T-helper 17 cell (primary cell): Measurements from ENCODE around the gene DHX40. TPM values are rescaled to one million over a fixed set of nuclear protein-coding genes. Genes with fewer than 3 reads are reported as not detected.
"Not testable (repeated sequence)": the region's sequence is repeated elsewhere in the genome, so short reads cannot be mapped to it uniquely, and the experiment has no call there.

ENCODE experiments used
- ATAC-seq: fragments of 150-1000 bp; cut with Tn5 transposase; 2 replicates; pipeline ENCODE4 v1.10.0; 2021; ENCODE audit warnings: mild to moderate bottlenecking, moderate library complexity
- DNase-seq, 3 donors: peaks; one replicate each; pipeline versions ENCODE4 v3.0.0 to v3.0.0-alpha.2; 2020 to 2021
- H3K9me3 ChIP-seq: one replicate; pipeline ENCODE4 v1.7.0; 2013; ENCODE audit warnings: low read length, mild to moderate bottlenecking; ENCODE audit not compliant: control insufficient read depth, poor library complexity, severe bottlenecking
- H3K27ac Mint-ChIP-seq: one replicate; pipeline ENCODE4 v1.8.0; 2022; ENCODE audit warnings: mild to moderate bottlenecking, moderate library complexity, mixed read lengths
- H3K27me3 Mint-ChIP-seq: one replicate; pipeline ENCODE4 v1.8.0; 2022; ENCODE audit warnings: mixed read lengths
- H3K36me3 Mint-ChIP-seq: one replicate; pipeline ENCODE4 v1.8.0; 2022; ENCODE audit warnings: low read depth, mixed read lengths
- H3K4me1 Mint-ChIP-seq: one replicate; pipeline ENCODE4 v1.8.0; 2022; ENCODE audit warnings: mild to moderate bottlenecking, mixed read lengths
- H3K4me3 Mint-ChIP-seq: one replicate; pipeline ENCODE4 v1.8.0; 2022; ENCODE audit warnings: mild to moderate bottlenecking, moderate library complexity, mixed read lengths
- total RNA-seq, 4 donors: library from RNA in 2 of 4; stranded (reverse) in 2 of 4; gene quantifications; one replicate each; pipeline ENCODE4 v1.2.3 and lab custom pipeline; 2022 to 2026

The DHX40 gene
- total RNA-seq, 2 donors from 2014 or later = 40.6 to 47.3 TPM

DNA sequence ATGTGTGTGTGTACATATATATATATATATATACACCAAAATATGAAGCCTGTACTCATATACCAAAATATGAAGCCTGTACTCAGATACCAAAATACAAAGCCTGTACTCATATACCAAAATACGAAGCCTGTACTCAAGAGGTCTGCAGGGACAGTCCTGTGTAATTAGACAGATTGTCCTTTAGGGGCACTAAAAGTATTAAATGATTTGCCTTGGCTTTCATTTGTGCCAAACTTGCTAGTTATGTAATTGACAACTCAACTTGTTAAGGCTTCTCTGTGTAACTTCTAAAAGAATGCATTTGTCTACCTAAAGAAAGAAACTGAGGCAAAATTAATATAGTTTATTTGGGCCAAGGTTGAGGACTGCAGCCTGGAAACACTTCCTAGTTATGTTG, 30.8 kb upstream of the DHX40 start:
- Mint-ChIP-seq H3K4me3 (no peak overlapping the region), H3K4me1 (peaks cover 3% of the 10 kb centered on the region), H3K36me3 (peaks cover 2% of the 10 kb centered on the region), H3K27me3 (peaks cover 12% of the 10 kb centered on the region), H3K27ac (no peak overlapping the region)
- ATAC-seq (no peak), DNase-seq (no peak)
- no peaks in the 10 kb centered on the region for H3K9me3 ChIP-seq

DNA sequence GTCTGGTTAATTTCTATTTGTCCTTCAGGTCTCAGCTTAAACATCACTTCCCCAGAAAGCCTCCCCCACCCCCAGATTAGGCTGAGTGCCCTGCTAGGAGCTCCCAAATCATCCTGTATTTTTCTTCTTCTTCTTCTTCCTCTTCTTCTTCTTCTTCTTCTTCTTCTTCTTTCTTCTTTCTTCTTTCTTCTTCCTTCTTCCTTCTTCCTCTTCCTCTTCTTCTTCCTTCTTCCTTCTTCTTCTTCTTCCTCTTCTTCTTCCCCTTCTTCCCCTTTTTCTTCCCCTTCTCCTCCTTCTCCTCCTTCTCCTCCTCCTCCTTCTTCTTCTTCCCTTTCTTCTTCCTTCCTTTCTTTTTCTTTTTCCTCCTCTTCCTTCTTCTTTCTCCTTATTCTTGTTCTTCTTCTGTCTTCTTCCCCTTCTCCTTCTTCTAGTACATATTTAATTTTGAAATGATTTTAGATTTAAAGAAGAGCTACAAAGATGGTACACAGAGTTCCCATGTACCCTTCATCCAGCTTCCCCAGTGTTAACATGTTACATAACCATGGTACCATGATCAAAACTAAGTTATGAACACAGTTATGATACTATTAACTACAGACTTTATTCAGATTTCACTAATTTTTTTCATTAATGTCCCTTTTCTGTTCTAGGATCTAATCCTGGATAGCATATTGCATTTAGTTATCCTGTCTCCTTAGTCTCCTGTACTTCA, 27.1 kb upstream of the DHX40 start:
- Mint-ChIP-seq H3K27ac (no peak overlapping the region), H3K36me3 (peaks cover 2% of the 10 kb centered on the region), H3K27me3 (peaks cover 30% of the 10 kb centered on the region), H3K4me3 (no peak overlapping the region), H3K4me1 (peaks cover 3% of the 10 kb centered on the region)
- no peak for ATAC-seq
- no peak for DNase-seq
- H3K9me3 ChIP-seq = no peaks in the 10 kb centered on the region

DNA sequence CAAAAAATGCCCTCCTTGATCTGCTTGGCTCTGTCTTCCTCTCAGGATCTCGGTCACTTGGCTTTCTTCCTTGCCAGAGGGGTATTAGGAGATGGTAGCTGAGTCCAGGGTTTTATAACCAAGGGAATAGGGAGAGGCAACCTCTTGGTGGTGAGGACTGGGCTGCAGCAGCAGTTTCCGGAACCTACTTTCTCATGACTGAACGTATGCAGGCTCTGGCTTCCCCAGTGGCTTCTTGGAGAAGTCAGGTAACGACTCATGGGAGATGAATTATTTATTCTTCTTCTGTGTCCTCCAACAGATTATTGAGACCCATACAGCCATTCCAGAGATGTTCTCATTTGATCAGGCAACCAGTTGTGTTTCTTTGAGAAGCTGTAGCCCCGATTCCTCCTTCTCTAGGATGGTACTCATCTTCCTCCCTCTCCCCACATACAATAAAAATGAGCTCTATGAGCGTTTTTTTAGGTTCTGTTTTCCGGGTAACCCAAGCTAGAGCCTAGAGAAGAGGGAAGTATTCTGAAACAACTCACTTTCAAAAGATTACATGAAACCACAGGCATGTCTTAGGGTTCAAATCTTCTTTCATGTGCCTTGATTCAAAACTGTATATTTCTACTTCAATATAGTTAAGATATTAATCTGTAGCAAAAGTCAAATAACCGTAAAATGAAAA, 22.3 kb upstream of the DHX40 start:
- ATAC-seq (no peak), DNase-seq (no peak)
- no peaks in the 10 kb centered on the region for H3K36me3 Mint-ChIP-seq
- peaks cover 29% of the 10 kb centered on the region for H3K27me3 Mint-ChIP-seq
- no peaks in the 10 kb centered on the region for H3K4me1 Mint-ChIP-seq
- H3K9me3 ChIP-seq = no peaks in the 10 kb centered on the region
- no peak overlapping the region for H3K27ac Mint-ChIP-seq
- no peak overlapping the region for H3K4me3 Mint-ChIP-seq

DNA sequence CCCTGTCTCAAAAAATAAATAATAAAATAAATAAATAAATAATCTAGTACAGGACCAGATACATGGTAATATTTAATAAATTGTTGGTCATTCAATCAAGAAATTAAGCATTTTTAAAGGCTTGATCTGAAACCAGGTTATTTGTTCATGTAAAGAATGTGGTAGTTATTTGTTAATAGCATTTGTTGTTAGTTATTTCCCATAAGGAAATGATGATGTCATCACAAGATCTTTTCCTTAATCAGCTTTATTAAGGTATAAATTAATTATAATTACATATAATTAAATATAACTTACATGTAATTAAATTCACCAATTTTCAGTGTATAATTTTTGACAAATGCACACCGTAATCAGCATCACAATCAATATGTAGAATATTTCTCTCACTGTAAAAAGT, 19.5 kb upstream of the DHX40 start:
- Mint-ChIP-seq H3K27me3 (peaks cover 28% of the 10 kb centered on the region), H3K27ac (no peak overlapping the region)
- no peak for DNase-seq

DNA sequence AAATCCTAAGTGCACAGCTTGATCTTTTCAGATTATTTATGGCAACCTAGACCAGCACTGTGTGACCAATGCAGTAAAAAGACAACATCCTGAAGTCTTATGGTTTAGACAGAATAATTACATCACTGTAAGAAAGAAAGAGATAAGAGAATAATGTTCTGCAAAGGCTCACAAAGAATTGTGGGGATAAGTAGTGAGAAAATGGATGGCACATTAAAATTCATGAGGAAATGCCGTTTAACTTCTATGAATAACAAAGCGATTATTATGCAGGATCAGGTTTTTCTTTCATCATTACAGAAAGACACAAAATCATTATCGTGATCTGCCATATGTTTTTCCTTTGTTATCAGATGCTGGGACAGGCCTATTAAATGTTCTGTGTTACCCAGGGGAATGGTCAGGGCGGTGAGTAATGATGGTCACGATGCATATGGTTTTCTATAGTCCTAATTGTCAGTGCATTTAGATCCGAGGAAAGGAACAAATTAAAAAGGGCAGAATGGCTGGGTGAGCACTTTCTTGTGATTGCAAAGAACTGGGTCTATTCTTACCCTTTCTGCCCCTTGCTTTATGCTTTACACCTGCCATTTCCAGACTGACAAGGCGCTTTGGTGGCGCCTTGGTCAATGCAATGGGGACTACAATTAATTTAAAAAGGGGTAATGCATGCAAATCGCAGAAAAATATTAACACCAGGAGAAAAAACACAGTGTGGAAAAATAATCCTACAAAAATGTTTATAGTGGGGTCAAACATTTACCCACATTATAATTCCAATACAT, 18.1 kb upstream of the DHX40 start:
- Mint-ChIP-seq H3K27ac (no peak overlapping the region), H3K27me3 (peaks cover 15% of the 10 kb centered on the region), H3K36me3 (no peaks in the 10 kb centered on the region), H3K4me3 (no peak overlapping the region), H3K4me1 (no peaks in the 10 kb centered on the region)
- ATAC-seq (no peak), DNase-seq (no peak)
- no peaks in the 10 kb centered on the region for H3K9me3 ChIP-seq

More for the DNA sequence above, 19.5 kb upstream of the DHX40 start:
- ATAC-seq = no peak
- H3K9me3 ChIP-seq = no peaks in the 10 kb centered on the region
- H3K4me1 Mint-ChIP-seq = no peaks in the 10 kb centered on the region
- H3K4me3 Mint-ChIP-seq = no peak overlapping the region
- no peaks in the 10 kb centered on the region for H3K36me3 Mint-ChIP-seq

DNA sequence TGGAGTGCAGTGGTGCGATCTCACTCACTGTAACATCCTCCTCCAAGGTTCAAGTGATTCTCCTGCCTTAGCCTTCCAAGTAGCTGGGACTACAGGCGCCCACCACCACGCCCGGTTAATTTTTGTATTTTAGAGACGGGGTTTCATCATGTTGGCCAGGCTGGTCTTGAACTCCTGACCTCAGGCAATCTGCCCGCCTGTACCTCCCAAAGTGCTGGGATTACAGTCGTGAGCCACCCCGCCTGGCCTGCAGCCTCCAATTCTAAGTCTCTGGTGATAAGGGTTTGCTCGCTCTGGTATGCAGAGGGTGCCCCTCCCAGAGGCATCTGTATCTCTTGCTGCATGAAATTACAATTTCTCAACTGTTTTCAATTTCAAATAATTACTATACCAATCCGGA, 16.4 kb upstream of the DHX40 start:
- DNase-seq, H3K27me3 Mint-ChIP-seq, H3K4me1 Mint-ChIP-seq, H3K9me3 ChIP-seq, ATAC-seq, H3K27ac Mint-ChIP-seq, H3K36me3 Mint-ChIP-seq, H3K4me3 Mint-ChIP-seq: not testable (repeated sequence)

DNA sequence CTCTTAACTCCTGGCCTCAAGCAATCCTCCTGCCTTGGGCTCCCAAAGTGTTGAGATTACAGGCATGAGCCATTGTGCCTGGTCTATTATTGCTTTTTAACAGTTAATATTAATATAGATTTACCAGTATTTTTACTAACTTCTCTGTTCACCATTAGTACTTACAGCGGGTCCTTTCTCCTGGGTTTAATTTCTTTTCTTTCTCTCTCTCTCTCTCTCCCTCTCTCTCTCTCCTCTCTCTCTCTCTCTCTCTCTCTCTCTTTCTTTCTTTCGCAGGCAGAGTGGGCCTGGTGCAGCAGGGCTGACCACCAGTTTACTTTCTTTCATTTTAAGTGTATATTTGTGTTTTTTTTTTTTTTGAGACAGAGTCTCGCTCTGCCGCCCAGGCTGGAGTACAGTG, 14.7 kb upstream of the DHX40 start:
- Mint-ChIP-seq H3K27me3 (peaks cover 7% of the 10 kb centered on the region), H3K36me3 (no peaks in the 10 kb centered on the region), H3K4me1 (no peaks in the 10 kb centered on the region), H3K4me3 (no peak overlapping the region), H3K27ac (no peak overlapping the region)
- ATAC-seq (no peak), DNase-seq (no peak)
- no peaks in the 10 kb centered on the region for H3K9me3 ChIP-seq

DNA sequence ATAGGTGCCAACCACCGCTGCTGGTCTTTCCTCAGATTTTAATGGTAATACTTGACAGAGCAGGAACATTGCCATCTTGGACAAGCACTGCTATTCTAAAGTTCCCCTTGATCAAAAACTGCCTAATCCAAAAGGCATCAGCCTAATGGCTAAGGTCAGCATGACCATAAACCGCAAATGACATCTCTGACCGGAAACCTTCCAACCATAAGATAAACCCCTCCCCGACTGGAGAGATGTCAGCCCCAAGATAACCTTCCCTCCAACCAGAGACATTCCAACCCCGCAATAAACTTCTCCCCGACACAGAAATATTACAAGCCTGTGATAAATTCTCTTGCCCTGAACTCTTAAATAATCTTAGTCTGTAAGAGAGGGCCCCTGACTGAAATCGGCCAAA, 7.4 kb upstream of the DHX40 start:
- Mint-ChIP-seq H3K27ac (no peak overlapping the region), H3K4me3 (no peak overlapping the region), H3K27me3 (peaks cover 13% of the 10 kb centered on the region), H3K36me3 (no peaks in the 10 kb centered on the region), H3K4me1 (peaks cover 4% of the 10 kb centered on the region)
- ATAC-seq (no peak), DNase-seq (no peak)
- H3K9me3 ChIP-seq = no peaks in the 10 kb centered on the region

DNA sequence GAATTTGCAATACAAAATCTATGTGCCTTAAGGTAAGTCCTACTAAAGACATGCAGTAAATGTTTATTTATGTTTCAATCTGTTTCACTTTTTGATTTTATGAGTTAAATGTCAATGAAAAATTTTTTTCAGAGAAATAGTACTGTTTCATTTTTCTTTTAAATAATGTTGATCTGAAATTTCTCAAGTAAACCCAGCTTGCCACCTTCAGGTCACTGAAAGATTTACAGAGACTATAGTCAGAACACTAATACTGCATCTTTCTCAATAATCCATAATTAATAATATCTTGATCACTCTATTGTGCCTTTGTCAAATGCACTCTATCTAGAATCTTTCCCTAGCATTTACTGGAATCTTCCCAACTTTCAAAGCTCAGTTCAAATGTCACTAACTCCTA, 6.5 kb upstream of the DHX40 start:
- peaks cover 13% of the 10 kb centered on the region for H3K27me3 Mint-ChIP-seq

DNA sequence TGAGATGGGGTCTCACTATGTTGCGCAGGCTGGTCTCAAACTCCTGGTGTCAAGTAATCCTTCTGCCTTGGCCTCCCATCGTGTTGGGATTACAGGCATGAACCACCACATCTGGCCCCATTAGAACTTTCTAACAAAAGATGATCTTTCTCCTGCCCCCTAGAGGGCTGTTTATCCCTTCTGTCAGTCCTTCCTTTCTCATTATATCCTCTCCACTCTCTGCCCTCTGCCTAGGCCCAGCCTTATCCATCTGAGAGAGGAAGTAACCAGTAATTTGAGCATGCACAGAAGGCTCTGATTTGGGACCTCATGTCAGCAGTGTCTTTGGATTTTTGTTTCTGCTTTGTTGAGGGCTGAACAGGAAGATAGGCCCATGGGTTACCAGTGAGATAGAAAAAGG, 4.4 kb upstream of the DHX40 start:
- H3K27me3 Mint-ChIP-seq = peaks cover 2% of the 10 kb centered on the region
- H3K36me3 Mint-ChIP-seq = peaks cover 4% of the 10 kb centered on the region
- peaks cover 13% of the 10 kb centered on the region for H3K4me1 Mint-ChIP-seq
- H3K9me3 ChIP-seq = no peaks in the 10 kb centered on the region
- no peak overlapping the region for H3K4me3 Mint-ChIP-seq
- no peak overlapping the region for H3K27ac Mint-ChIP-seq
- DNase-seq (no peak), ATAC-seq (no peak)

More for the DNA sequence above, 6.5 kb upstream of the DHX40 start:
- no peak for ATAC-seq
- no peak for DNase-seq
- no peaks in the 10 kb centered on the region for H3K9me3 ChIP-seq
- H3K27ac Mint-ChIP-seq = no peak overlapping the region
- H3K4me1 Mint-ChIP-seq = peaks cover 4% of the 10 kb centered on the region
- H3K36me3 Mint-ChIP-seq = no peaks in the 10 kb centered on the region
- H3K4me3 Mint-ChIP-seq = no peak overlapping the region

DNA sequence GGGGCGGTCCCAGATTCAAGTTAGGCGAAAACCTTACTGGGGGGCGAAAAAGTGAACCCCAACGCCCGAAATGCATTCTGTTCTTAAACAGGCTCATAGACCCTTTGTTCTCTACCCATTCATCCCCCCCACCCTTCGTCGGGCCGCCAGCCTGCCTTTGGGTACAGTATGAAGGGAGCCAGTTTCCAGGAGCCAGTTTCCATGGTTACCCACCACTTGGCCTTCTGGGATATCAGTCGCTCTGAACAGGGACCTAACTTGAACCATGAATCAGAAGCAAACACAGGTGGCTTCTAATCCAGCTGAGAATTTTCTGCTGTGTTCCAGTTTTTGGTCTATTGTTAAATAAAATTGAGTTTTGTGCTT, 532 bp downstream of the DHX40 start:
- Mint-ChIP-seq H3K4me1 (peaks cover 20% of the 10 kb centered on the region), H3K4me3 (peak overlapping the region; percentile 100), H3K27ac (peak overlapping the region; percentile 99), H3K36me3 (peaks cover 4% of the 10 kb centered on the region), H3K27me3 (no peaks in the 10 kb centered on the region)
- no peaks in the 10 kb centered on the region for H3K9me3 ChIP-seq
- peak; percentile 24 to 39 (median 25) for DNase-seq
- peak; percentile 65 for ATAC-seq

DNA sequence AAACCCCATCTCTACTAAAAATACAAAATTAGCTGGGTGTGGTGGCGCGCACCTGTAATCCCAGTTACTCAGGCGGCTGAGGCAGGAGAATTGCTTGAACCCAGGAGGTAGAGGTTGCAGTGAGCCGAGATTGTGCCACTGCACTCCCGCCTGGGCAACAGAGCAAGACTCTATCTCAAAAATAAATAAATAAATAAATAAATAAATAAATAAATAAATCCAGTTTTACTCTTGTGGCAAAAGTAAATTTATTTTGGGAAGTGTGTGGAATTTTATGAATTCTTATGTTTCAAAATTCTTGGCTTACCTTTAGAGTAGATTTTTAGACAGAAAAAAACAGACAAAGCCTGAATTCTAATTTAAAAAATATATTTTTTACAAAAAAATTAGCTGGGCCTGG, 3.7 kb downstream of the DHX40 start:
- not testable (repeated sequence) for H3K4me3 Mint-ChIP-seq, H3K9me3 ChIP-seq, H3K27me3 Mint-ChIP-seq, H3K27ac Mint-ChIP-seq, ATAC-seq, H3K36me3 Mint-ChIP-seq, DNase-seq
- H3K4me1 Mint-ChIP-seq = peaks cover 22% of the 10 kb centered on the region

DNA sequence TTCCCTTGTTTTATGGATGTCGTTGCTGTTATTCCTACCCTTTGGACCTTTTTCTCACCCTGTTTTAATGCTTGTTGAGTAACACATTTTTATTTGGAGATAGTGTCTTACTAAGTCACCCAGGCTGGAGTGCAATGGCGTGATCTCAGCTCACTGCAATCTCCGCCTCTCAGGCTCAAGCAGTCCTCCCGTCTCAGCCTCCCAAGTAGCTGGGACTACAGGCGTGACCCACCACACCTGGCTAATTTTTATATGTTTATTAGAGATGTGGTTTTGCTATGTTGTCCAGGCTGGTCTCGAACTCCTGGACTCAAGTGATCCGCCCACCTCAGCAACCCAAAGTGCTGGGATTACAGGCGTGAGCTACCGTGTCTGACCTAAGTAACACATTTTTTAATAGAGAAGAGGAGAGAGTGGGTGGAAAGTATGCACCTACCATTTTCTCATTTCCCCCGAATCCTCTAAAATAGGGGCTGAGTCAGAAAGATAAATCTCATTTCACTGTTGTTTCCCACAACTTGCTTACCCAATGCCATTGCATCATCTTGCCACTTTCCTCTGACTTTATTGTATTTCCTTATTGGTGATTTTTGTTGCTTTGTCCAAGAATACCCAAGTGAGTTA, 7.0 kb downstream of the DHX40 start:
- Mint-ChIP-seq H3K27me3 (no peaks in the 10 kb centered on the region), H3K4me1 (peaks cover 6% of the 10 kb centered on the region), H3K36me3 (peaks cover 2% of the 10 kb centered on the region), H3K4me3 (no peak overlapping the region), H3K27ac (peak overlapping the region; percentile 57)
- H3K9me3 ChIP-seq = no peaks in the 10 kb centered on the region
- DNase-seq = no peak
- no peak for ATAC-seq
